NK-92 treated with Interleukin-12 subunit alpha and Interleukin-12 subunit beta, amount 100 ng/mL, for 24 hours (cell line): ENCODE data around the gene LRFN2.

Experiments
- DNase-seq: peaks from one replicate; lab custom pipeline; 2025; lab: John Stamatoyannopoulos, UW

Gene LRFN2

DNA sequence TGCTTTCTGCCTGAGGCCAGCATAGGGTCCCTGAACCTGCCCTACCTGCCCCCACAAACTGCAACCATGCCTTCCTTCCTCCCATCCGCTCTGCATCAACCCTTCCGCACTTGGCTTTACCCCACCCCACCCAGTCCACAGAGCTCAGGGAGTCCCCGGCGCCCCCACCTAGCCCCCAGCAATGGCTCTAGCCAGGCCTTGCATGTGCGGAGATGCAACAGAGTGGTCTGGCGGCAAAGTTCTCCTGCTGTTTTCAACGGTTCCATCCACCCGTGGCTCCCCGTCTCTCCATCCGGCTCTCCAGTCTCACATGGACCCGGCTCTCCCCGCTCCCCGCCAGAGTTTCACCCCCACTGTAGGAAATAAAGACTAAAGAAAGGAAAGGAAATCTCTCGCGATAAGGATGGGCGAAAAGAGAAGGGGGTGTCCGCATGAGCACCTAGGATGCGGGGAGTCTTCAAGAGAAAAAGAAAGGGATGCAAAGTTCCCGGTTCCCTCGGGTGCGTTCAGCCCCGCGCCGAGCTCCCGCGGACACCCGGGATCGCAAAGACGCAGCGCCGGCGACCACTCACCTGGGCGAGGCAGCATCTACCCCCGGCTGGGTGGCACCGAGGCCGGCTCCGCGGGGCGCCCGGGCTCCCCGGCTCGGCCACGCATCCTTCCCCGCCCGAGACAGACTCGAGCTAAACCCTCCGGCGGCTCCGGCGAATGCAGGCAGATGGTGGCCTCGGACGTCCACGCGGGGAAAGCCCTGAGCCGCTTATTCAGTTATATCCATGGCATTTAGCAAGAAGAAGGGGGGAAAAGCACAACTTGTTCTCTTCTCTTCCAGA lies 579 bp downstream of the LRFN2 start:
- no peak for DNase-seq

DNA sequence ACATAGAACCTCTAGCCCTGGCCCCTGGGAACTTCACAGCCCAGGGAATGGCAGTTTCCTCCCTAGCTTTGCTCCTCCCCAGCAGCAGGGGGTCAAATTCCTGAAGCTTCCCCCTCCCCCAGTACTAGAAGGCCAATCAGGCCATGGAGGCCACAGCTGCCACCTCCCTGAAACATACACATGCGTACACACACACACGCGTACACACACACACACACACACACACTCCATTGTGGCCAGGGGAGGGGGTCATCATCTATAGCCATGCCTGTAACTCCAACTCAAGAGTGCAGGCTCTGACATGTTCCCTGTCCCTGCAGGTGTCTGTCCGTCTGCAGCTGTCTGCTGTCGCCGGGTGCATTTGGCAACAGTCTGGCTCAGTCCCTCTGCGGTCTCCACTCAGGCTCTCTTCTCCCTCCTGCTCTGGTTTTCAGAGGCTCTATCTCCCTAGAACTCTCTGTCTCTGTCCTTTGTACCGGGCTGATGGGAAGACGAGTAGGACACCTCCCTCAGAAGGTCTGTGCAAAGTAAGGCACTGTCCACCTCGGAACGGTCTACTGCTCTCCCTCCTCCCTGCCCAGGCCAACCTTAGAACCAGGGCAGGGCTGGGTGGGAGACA lies 1.4 kb downstream of the LRFN2 start:
- no peak for DNase-seq

- DNase-seq = no peak
These were observed 1.9 kb downstream of the LRFN2 start for GRCh38 chr6:40585223-40585622.

DNA sequence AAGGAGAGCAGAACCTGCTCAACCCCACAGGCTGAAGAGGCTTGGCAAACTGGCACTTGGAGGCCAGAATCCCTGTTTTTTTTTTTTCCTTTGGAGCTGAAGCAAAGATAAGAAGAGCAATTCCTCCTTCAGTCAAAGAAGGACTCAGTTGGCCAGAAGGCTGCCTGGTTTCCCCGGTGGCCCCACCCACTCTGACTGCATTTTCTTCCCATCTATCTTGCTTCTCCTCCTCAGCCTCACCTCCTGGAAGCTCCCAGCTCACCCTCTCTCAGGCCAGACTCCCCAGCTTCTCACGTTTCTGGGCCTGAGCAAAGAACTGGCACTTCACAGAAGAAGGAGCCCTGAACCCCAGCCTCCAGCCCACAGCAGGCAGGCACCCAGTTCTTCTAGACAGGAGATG lies 2.4 kb downstream of the LRFN2 start:
- DNase-seq = no peak

DNA sequence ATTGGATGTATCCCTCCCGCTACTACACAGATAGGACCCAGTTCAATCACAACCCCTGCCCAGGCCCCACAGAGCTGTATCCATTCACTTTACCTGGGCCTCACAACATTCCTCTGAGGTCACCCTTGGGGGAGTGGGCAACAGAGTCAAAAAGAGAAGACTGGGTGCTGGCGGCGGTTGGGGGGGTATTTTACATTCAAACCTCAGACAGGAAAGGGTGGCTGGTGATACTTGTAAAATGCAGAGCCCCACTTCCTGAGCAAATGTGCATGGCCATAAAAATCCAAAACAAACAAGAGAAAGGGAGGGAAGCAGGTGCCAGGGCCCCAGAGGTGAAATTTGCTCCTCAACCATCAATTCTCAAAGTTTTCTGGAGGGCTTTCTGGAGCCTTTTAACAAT lies 3.5 kb downstream of the LRFN2 start:
- no peak for DNase-seq

GRCh38 chr6:40582892-40583291 lies 4.3 kb downstream of the LRFN2 start:
- no peak for DNase-seq

- no peak for DNase-seq
These were observed 8.1 kb downstream of the LRFN2 start for GRCh38 chr6:40579101-40579500.

DNA sequence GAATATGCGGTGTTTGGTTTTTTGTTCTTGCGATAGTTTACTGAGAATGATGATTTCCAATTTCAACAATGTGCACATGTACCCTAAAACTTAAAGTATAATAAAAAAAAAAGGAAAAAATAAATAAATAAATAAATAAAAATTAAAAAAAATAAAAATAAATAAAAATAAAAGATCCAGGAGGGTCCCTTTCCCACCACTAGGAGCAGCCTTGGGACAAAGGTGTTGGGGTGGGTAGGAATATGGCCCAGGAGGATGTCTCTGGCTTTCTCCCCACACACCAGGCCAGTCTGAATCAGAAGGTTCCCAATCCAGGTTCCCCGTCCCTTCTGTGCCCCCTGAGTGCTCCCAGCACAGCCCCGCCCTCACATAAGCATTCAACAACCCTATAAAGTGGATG lies 9.5 kb downstream of the LRFN2 start:
- DNase-seq = no peak

DNA sequence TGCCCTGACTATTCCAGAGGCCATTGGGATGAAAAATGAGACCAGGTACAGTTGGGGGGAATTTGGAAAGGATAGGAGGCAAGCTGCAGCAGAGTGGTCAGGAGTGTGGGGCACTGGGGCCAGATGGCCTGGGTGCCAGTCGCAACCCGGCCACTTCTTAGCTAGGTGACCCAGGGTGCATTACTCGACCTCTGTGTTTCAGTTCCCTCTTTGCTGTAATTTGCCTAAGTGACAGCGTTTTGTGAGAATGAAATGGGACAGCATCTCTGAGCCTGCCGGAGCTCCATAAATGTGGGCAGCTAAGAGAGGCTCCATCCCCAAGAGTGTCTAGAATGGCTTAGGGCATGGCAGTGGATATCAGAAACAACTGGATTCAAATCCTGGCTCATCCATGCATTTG lies 13.9 kb downstream of the LRFN2 start:
- no peak for DNase-seq

GRCh38 chr6:40569162-40569910 lies 17.8 kb downstream of the LRFN2 start:
- DNase-seq = no peak

DNA sequence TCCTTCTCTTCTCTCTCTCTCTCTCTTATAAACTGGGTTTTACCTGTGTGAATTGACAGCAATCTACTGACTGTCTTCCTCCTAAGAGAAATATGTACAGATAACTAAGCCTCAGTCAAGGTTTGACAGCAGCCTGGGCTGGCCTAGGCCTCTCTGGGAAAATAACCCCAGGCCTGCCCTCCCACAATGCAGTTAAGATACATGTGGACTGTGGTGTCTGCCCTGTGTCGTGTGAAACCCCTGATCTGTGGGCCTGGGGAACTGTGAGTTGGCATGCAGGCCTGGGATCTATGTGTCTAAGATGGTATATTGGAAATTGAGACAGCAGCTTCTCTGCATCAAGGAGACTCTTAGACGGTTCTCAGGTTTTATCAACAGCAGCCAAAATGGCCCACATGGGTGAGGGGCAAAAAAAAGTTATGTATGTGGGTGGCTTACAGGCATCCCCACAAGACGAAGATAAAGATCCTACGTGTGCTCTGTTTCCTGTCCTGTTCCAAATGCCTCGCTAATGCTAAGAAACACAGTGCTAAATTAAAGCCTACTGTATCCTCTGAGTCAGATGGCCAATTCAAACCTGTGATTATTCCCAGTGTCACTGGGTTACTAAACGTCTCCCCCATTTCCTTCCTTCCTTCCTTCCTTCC lies 19.0 kb downstream of the LRFN2 start:
- no peak for DNase-seq

DNA sequence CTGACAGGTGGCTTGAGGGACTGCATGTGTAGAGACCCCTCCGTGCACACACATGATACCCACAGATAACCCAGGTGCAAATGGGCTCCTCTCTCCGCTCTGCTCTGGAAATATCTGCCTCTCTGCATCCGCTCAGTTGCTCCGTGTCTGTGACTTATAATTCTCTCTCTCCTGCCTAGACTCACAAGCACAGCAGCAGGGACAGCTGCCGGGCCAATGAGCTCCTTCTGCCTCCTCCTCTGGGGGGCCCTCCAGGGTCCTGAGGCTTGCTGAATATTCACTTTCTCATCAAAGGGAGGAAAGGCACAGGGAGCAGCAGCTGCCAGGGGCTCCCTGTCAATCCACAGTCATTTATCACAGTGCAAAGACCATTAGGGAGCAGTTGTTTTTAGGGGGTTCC lies 24.1 kb downstream of the LRFN2 start:
- DNase-seq = no peak

- no peak for DNase-seq
These were observed 28.1 kb downstream of the LRFN2 start for GRCh38 chr6:40559056-40559455.

DNA sequence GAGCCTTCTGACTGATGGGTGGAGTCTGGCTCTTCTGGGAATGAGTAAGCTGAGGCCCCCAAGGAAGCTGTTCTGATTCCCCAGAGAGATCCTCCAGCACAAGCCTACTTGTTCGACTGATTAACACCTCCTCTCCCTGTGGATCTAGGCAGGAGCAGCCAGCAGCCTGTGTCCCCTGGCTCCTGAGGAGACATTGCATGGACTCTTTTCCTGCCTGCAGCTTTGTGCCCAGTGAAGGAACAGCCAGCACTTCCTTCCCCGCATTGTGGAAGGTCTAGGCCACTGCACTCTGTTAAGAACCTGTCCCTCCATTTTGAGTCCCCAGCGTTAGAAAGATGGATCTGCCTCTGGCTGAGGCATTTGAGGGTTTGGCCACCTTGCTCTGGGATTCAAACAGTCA lies 29.1 kb downstream of the LRFN2 start:
- DNase-seq = no peak

DNA sequence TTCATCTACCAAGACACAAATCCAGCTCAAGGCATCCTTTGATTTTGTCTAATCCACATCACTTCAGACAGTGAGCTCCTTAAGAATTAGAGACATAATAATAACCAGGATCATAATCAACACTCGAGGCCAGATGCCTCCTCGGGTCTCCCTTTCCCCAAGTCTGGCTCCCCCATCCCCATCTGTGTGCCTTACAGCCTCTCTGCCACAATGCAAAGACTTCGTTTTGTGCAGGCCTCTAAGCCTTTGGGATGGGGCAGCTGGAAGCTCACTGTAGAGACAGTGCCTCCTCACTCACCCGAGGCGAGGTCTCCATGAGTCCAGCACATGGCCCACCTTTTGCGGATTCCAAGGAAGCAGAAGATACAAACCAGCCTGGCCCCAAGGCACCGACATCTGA lies 30.3 kb downstream of the LRFN2 start:
- no peak for DNase-seq

GRCh38 chr6:40556023-40556422 lies 31.1 kb downstream of the LRFN2 start:
- no peak for DNase-seq

GRCh38 chr6:40555092-40555491 lies 32.1 kb downstream of the LRFN2 start:
- no peak for DNase-seq

GRCh38 chr6:40552941-40553340 lies 34.2 kb downstream of the LRFN2 start:
- no peak for DNase-seq

DNA sequence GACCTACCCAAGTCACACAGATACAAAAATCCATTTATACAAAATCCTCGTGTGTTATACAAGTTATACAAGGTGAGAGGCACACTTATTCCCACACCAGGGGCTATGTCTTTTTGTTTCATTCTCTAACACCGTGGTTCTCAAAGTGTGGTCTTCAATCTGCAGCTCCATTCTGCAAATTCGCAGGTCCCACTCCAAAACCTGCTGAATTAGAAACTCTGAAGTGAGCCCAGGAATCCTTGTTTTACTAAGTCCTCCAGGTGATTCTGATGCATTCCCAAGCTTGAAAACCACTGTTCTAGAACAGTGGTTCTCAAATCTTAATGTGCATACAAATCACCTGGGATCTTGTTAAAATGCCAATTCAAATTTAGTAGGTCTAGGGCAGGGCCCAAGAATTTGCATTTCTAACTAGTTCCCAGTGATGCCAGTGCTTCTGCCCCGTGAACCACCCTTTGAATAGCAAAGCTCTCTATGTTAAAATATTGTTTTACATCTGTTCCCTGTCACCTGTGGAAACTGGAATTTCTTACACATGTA lies 35.1 kb downstream of the LRFN2 start:
- no peak for DNase-seq

GRCh38 chr6:40550202-40551101 lies 36.7 kb downstream of the LRFN2 start:
- DNase-seq = peak; percentile 3

- DNase-seq = no peak
These were observed 41.2 kb downstream of the LRFN2 start for GRCh38 chr6:40545954-40546353.
